Adrenal gland (tissue), 12 donors: Measurements from ENCODE around the gene RIPOR3. TPM values are rescaled to one million over a fixed set of nuclear protein-coding genes. Genes with fewer than 3 reads are reported as not detected.

Source experiments
- DNase-seq, 7 donors: peaks; one replicate each; pipeline ENCODE4 v3.0.0-alpha.2; 2019 to 2020
- H3K27ac ChIP-seq, 5 donors: fragments of 200-600 bp; sonication (generic) in 4 of 5; 1 replicate in 3 of 5; 2 replicates in 2 of 5; pipeline versions ENCODE4 v1.5.1 to v1.8.0; 2016 to 2020; ENCODE audit warnings: mild to moderate bottlenecking in 1 of 5
- H3K27me3 ChIP-seq: fragments of 200-600 bp; 2 replicates; pipeline ENCODE4 v1.8.0; 2021
- H3K36me3 ChIP-seq, 2 donors: fragments of 200-600 bp; replicated peaks in 1 of 2; 1 replicate in 1 of 2; 2 replicates in 1 of 2; pipeline versions ENCODE4 v1.5.1 to v1.8.0; 2018 to 2022
- H3K4me1 ChIP-seq, 2 donors: fragments of 200-600 bp; replicated peaks in 1 of 2; 1 replicate in 1 of 2; 2 replicates in 1 of 2; pipeline versions ENCODE4 v1.5.1 to v1.8.0; 2018 to 2021
- H3K4me3 ChIP-seq, 4 donors: fragments of 200-600 bp; sonication (generic) in 3 of 4; one replicate each; pipeline ENCODE4 v1.5.1; 2016 to 2018
- H3K9me3 ChIP-seq, 3 donors: fragments of 200-600 bp; sonication (generic) in 1 of 3; replicated peaks in 1 of 3; 1 replicate in 2 of 3; 2 replicates in 1 of 3; pipeline versions ENCODE4 v1.5.1 to v1.8.0; 2016 to 2021
- CTCF ChIP-seq, 6 experiments: fragments of 450-650 bp in 4 of 6; fragments of 200-600 bp in 2 of 6; sonication (generic) in 1 of 6; IDR thresholded peaks; 1 replicate in 5 of 6; 2 replicates in 1 of 6; pipeline versions ENCODE4 v1.5.1 to v1.8.0; 2016 to 2021; ENCODE audit warnings: antibody characterized with exemption in 6 of 6, mild to moderate bottlenecking in 2 of 6, moderate library complexity in 1 of 6
- POLR2A ChIP-seq, 2 donors: fragments of 450-650 bp; IDR thresholded peaks; one replicate each; pipeline ENCODE4 v1.6.1; 2017; ENCODE audit warnings: antibody characterized with exemption in 2 of 2, mild to moderate bottlenecking in 2 of 2, moderate library complexity in 1 of 2
- WGBS, 4 donors: extraction: QIAGEN DNeasy Blood & Tissue Kit in 2 of 4; methylation state at CpG; one replicate each; pipeline versions ENCODE4 v1.1.5 to v1.1.7; 2013 to 2017; 5-methylcytosine and 5-hydroxymethylcytosine counted together
- intact Hi-C, 2 donors: fragments of 100-400 bp; cut with DNase I; formaldehyde crosslinking; loops; one replicate each; pipeline versions ENCODE4 v1.14.1 to v1.15.0; 2022 to 2023
- polyA plus RNA-seq, 3 donors: library from polyadenylated mRNA; stranded (reverse); fragments of 200-250 nt in 2 of 3; fragments of 350-450 nt in 1 of 3; fragmentation: Illumina TruSeq in 1 of 3; extraction: RNeasy Lipid Tissue Mini Kit (QIAGEN cat#74804) in 1 of 3; gene quantifications; one replicate each; pipeline ENCODE4 v1.2.3, GENCODE V29; 2013 to 2014
- total RNA-seq, 9 donors: library from RNA; depleted of rRNA in 4 of 9; stranded (reverse); fragments of >200 nt in 4 of 9; fragments of 120-200 nt in 1 of 9; fragmentation: NEBNext Ultra II Directional in 1 of 9; extraction: Animal tissue kit (Norgen Biotek cat#: 25700) in 1 of 9; gene quantifications; one replicate each; pipeline versions ENCODE4 v1.1.0 to v1.2.4, GENCODE V29; 2013 to 2023
- donor health status: healthy with polysubstance abuse.
- donor health status: Bipolar disorder and iron deficiency.
- donor health status: DM: yes; HTN: yes; CAD: no.
- donor health status: DM: no; HTN: no; CAD: no.
- donor health status: DM: no; HTN: no; CAD: no.
- donor health status: DM: yes; HTN: yes; CAD: no.

The RIPOR3 gene
- total and polyA plus RNA-seq, 12 donors: 3.4 to 135 (median 23.7) TPM

DNA sequence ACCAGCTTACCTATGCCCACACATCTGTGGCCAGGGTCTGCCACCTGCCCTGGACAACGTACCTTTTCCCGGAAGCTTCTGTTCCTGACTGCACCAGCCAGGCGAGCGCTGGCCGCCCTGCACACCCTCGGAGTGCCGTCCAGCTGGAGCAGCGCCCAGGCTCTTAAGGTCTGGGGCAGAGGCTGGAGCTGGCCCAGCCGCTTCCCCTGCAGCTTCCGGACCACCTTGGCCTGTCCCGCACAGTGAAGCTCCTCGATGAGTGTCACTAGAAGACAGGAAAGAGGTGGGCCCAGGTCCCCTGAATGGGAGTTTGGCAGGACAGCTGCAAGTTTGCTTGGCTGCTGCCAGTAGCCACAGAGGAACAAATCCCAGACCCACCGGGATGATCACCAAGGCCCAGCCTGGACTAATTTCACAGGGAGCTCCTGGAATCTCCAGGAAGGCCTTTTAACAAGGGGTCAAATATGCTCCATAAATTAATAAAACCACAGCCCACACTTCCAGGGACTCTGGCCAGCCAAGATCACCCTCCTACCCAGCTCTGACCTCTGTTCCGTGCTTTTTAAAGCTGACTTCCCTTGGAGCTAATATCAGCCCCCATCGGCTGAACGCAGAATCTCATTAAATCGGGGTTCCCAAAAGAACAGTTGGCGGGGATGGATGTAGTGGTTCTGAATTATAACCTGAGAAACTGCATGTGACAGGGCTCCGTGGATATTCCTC, 98.9 kb downstream of the RIPOR3 start:
- WGBS, 4 donors: 48 to 54% (median 53%) methylated on average over 16 to 19 of the region's 19 CpGs
- Histone ChIP-seq H3K4me1 (peaks cover 9 to 31% of the 10 kb centered on the region in 2 donors), H3K27me3 (no peaks in the 10 kb centered on the region), H3K9me3 (no peaks in the 10 kb centered on the region), H3K27ac (peak overlapping the region in 2 of 5 donors; percentile 34 to 62), H3K4me3 (no peak overlapping the region), H3K36me3 (peaks cover 0 to 22% of the 10 kb centered on the region in 2 donors)
- intact Hi-C loops: loop anchor here in 1 of 2 donors (10.0 kb wide), 1 partner anchor 152 kb away; no protein-coding TSS in a partner anchor
- TF ChIP-seq POLR2A (IDR thresholded peaks at IDR 0.05): no peak
- no peak for TF ChIP-seq CTCF (IDR thresholded peaks at IDR 0.05)
- peak in 6 of 7 donors; percentile 52 to 77 (median 68) for DNase-seq

DNA sequence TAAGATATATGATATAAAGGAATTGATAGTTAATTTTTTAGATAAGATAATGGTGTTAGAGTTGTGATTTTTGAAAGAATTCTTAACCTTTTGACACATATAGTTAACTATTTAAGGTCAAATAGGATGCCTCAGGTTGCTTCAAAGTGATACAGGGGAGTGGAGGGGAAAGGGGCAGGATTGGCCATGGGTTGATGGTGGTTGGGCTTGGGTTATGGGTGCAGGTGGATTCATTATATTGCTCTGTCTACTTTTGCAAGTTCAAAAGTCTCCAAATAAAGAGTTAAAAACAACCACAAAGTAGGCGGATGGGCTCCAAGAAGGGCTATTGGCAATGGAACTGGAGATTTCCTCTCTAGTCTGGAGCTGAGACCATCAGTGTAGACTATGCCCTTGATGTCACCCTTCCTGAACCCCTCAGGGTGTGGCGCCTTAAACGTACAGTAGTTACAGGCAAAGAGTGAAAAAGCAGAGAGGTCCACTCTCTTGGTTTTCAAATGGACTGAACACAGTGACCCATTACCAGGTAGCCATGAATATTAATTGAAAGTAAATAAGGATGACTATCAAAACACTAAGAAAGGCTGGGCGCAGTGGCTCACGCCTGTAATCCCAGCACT, 100.0 kb downstream of the RIPOR3 start:
- no peak for DNase-seq
- Histone ChIP-seq H3K27me3 (no peaks in the 10 kb centered on the region), H3K4me1 (peaks cover 9 to 27% of the 10 kb centered on the region in 2 donors), H3K27ac (no peak overlapping the region), H3K9me3 (no peaks in the 10 kb centered on the region), H3K36me3 (peaks cover 0 to 32% of the 10 kb centered on the region in 2 donors), H3K4me3 (no peak overlapping the region)
- TF ChIP-seq POLR2A (IDR thresholded peaks at IDR 0.05) (no peak), CTCF (IDR thresholded peaks at IDR 0.05) (no peak)
- intact Hi-C loops: loop anchor here in 1 of 2 donors (10.0 kb wide), 1 partner anchor 153 kb away; no protein-coding TSS in a partner anchor
- 85 to 89% (median 88%) methylated on average over 5 of the region's 5 CpGs for WGBS, 4 donors

- H3K4me3 ChIP-seq: no peak overlapping the region
- H3K9me3 ChIP-seq: no peaks in the 10 kb centered on the region
- TF ChIP-seq CTCF (IDR thresholded peaks at IDR 0.05): no peak
- no peak for TF ChIP-seq POLR2A (IDR thresholded peaks at IDR 0.05)
- peak in 1 of 7 donors; percentile 22 for DNase-seq
- no peaks in the 10 kb centered on the region for H3K27me3 ChIP-seq
- H3K4me1 ChIP-seq: peaks cover 9 to 16% of the 10 kb centered on the region in 2 donors
- peaks cover 0 to 42% of the 10 kb centered on the region in 2 donors for H3K36me3 ChIP-seq
- no peak overlapping the region for H3K27ac ChIP-seq
- intact Hi-C loops: loop anchor here in 1 of 2 donors (10.0 kb wide), 1 partner anchor 154 kb away; no protein-coding TSS in a partner anchor
- WGBS, 4 donors: 78 to 95% (median 89%) methylated on average over 4 to 11 of the region's 11 CpGs
These were observed 101.0 kb downstream of the RIPOR3 start for GRCh38 chr20:50590348-50590664.

DNA sequence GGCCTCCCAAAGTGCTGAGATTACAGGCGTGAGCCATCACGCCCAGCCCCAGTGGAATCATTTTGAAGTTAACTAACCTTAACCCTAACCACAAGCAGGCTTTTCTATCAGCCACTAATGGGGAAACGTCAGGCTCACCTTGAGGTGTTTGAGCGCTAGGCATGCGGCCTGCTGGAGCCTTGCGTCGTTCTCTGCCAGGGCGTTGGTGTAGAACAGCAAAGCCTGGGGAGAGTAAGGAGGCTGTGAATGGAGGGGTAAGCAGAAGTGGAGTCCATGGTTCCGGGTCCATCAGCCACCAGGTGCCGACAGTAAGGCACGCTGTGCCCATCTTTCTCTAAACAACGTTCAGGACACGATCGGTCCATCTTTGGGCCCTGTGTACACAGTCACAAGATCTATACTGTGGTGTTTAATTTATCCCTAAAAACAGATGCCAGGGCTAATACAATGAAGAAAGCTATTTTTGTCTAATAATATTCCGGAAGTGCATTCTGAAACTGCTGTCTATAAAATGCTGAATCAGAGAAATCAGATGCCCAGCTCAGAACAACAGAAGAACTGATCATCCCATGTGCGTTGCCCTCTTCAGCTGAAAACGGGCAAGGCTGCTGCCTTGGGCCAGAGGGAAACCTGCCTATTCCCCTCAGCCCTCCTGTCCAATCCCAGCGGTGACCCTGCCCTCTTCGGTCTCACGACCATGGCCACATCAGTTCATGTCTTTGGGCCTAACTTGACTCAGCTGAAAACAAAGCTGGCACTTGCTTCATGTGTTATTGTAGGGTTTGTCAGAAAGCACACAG, 101.6 kb downstream of the RIPOR3 start:
- Histone ChIP-seq H3K27ac (no peak overlapping the region), H3K4me1 (peaks cover 3 to 13% of the 10 kb centered on the region in 2 donors), H3K4me3 (no peak overlapping the region), H3K36me3 (peaks cover 0 to 42% of the 10 kb centered on the region in 2 donors), H3K9me3 (no peaks in the 10 kb centered on the region), H3K27me3 (no peaks in the 10 kb centered on the region)
- WGBS, 4 donors: 89 to 93% (median 92%) methylated on average over 18 to 20 of the region's 20 CpGs
- TF ChIP-seq CTCF (IDR thresholded peaks at IDR 0.05): no peak
- TF ChIP-seq POLR2A (IDR thresholded peaks at IDR 0.05): no peak
- no peak for DNase-seq
- intact Hi-C loops: loop anchor here in 1 of 2 donors (10.0 kb wide), 1 partner anchor 155 kb away; no protein-coding TSS in a partner anchor
